ENCODE data around the gene MAP7D2.
"Not testable (repeated sequence)": the region's sequence is repeated elsewhere in the genome, so short reads cannot be mapped to it uniquely, and the experiment has no call there.

Gene MAP7D2

DNA sequence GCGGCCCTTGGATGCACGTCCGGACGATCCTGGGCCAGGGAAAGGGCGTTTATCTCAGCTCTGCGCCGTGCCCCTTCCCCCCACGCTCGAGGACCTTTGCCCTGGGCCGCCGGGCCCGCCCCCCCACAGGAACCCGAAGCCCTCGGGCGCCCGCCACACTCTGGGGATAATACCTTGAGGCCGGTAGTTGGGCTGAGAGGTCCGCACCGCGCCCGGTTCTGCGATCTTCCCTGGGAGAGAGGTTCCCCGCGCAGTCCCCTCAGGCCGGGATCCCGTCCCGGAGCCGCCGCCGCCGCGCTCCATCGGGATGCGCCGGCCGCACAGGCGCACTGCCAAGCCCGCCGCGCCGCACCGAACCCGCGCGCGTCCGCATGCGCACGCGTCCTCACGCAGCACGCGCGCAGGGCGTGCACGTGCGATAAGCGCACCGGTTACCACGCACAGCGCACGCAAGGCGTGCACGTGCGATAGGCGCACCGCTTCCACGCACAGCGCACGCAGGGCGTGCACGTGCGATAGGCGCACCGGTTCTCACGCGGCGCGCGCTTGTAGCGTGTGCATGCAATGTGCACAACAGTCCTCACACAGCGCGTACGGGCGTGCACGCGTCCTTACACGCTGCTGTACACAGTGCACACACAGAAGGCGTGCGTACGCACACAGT lies at the start of gene MAP7D2:
Gene MAP7D2, minus strand, starts transcription at position 331 of the 664 bp plus-strand sequence. Its CDS starts 28 bp downstream, at position 303.
- DNase-seq: no peak

- DNase-seq: not testable (repeated sequence)
Observed at GRCh38 chrX:20162516-20162915, 45.8 kb upstream of the MAP7D2 start.

GRCh38 chrX:20159797-20160385 lies 43.2 kb upstream of the MAP7D2 start:
- DNase-seq: no peak

DNA sequence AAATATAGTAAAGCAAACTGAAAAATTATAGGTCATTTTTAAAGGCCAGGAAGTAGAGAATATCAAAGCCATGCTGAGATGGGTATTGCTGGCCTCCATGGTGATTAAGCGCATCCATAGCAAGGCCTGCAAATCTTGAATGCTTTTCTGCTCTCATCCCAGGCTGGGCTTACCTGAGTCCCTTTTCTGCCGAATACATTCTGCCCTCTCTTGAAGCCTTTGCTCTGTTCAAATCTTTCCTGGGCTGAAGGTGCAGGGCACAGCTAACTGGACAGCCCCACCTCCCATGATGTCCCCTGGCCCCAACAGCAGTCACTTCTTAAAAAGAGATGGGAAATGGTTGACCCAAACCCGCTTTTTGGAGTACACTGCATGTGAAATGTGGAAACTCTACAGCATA lies 35.0 kb upstream of the MAP7D2 start:
- DNase-seq: no peak

- no peak for DNase-seq
Observed at GRCh38 chrX:20149326-20149725, 32.6 kb upstream of the MAP7D2 start.

DNA sequence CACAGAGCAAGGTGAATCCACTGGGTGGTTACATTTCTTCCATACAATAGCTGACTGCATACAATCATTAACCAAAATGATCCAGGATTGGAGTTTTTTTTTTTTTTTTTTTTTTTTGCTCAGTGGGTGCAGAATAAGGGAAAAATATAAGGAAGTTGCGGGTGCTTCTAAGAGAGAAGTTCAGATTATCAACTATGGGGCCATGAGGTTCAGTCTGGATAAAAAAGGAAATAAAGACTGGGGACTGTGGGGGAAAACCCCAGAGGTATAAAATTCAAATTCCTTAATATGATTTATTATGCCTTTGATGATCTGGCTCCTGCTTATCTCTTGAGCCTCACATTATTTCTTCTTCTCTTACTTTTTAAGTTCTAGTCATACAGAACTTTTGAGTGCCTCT lies 30.9 kb upstream of the MAP7D2 start:
- DNase-seq: no peak

DNA sequence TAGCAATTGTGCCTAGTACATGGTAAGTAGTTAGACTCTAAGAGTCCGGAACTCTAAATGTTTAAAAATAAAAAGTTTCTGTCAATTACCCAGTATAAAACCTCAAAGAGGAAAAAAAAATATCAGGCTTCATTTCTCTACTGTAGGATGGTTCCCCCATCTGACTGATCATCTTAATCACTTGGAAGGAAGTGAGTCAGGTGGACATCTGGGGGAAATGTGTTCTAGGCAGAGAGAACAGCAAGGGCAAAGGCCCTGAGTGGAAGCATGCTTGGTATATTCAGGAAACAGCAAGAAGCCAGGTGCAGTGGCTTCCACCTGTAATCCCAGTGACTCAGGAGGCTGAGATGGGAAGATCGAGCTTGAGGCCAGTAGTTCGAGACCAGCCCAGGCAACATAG lies 27.8 kb upstream of the MAP7D2 start:
- DNase-seq: peak; percentile 65

DNA sequence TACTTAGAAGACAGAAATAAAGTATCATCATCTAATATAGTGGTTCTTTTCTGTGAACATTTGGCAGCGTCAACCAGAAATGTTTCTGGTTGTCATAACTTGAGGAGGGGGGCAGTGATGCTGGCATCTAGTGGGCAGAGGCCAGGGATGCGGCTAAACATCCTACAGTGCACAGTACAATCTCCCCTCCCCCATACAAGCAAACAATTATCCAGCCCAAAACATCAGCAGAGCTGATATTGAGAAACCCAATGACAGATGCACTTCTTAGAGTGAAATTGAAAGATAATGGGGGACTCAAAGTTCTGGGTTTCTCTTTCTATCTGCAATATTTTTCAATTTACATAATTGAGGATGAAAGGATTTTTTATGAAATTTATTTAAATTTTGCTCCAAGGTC lies 26.9 kb upstream of the MAP7D2 start:
- no peak for DNase-seq

GRCh38 chrX:20143111-20143510 lies 26.4 kb upstream of the MAP7D2 start:
- no peak for DNase-seq

GRCh38 chrX:20141281-20142220 lies 24.8 kb upstream of the MAP7D2 start, which contains the start of gene EIF1AX:
TSS of gene EIF1AX (minus strand) at chrX:20141838. CDS start at chrX:20141640, 198 bp downstream.
- DNase-seq: peak; percentile 95

DNA sequence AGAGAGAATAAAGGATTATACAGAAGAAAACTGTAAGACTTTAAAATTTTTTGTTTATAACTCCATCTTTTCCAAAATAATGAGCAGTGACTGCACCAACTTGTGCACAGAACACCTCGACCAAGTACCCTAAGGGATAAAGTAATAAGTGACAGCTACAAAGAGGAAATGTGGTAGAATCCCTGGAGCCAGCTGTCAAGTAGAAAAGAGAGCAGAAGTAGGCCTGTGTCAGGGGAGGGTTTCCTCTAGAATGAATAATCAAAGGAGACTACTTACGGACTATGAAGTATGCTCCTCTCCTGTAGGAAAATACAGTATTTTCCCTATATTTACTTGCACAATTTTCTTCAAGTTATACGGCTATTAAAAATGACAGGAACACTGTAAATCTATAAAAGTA lies 23.7 kb upstream of the MAP7D2 start:
- no peak for DNase-seq

DNA sequence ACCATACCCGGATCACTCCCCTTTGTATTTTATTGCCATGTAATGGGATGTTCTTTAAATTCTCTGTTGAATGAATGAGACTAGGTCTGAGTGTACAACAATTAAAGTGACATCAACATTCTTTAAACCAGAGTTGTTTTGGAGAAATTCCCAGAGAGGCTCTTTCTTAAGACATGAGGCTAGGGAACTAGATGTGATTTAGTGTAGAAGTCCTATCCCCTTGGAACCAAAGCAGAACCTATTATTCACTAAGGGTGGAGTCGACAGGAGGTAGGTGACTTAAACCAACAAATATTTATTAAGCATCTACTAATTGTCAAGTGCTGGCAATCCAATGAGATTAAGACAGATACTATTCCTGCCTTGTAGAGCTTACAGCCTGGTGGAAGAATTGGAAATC lies 23.3 kb upstream of the MAP7D2 start:
- DNase-seq: peak; percentile 53

GRCh38 chrX:20135944-20136343 lies 19.2 kb upstream of the MAP7D2 start:
- no peak for DNase-seq

GRCh38 chrX:20132666-20133065 lies 16.0 kb upstream of the MAP7D2 start:
- no peak for DNase-seq

DNA sequence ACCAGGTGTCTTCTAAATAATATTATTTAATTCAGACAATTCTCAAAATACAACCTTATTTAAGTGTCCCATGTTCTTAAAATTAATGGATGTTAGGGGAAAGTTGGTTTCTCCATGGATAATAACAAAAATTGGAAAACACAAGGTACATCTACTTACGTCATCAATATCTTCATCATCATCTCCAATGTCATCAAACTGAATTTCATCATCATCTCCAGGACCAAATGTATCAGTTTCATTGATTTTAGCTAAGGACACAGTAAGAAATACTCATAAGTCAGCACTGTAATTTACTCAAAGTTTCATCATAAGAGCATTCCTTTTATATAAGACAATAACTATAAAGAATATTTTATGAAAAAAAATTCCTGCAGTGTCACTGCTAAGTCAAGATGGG lies 13.7 kb upstream of the MAP7D2 start:
- DNase-seq: no peak

DNA sequence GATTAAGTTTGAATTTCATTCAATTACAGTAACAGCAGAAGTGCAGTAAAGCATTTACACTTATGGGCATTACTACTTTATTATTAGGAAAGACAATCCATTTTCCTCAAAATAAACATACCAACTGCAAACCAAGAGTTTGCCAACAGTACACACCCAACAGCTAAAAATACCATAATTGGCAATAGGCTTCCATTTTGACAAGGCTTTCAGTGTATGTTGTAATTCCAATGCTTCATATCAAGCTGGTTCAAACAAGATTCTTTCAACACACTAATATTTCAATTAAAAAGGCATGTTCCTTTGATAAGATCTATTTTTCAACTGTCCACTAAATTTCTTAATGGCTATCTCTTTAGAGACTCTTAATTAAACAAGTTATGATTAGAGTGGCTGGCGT lies 12.8 kb upstream of the MAP7D2 start:
- DNase-seq: no peak

- no peak for DNase-seq
Observed at GRCh38 chrX:20128670-20129069, 12.0 kb upstream of the MAP7D2 start.

DNA sequence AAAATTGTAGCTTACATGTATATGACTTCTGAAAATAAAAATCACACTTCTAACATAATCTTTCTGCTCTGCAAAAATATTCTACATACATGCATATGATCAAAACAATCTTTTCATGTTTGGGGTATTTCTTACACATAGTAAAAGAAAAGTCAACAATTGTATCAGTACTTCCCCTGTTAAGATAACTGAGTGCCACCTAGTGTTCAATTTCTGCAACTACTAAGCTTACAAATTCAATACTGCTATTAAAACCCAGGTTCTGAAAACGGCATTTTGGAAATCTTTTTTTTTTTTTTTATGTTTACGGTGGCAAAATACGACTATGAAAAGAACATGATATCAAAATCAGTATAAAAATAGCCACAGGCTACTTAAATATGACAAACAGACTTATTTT lies 10.7 kb upstream of the MAP7D2 start:
- not testable (repeated sequence) for DNase-seq

- DNase-seq: not testable (repeated sequence)
Observed at GRCh38 chrX:20126833-20127232, 10.1 kb upstream of the MAP7D2 start.

DNA sequence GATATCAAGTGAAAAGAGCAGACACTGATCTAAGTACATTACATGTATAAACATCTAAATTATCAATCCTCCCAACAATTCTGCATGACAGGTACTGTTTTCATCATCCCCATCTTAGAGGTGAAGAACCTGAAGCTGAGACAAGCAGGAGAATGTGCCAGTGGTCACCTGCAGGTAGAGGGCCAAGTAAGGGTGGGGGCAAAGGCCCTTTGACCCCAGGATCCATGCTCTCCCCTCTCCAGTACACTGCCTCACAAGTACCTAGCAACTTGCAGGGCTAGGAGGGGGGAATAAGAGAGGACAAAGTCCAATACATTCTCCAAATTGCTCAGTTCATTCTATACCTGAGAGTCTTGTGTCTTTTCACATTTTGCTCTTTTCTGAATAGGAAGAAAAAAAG lies 8.3 kb upstream of the MAP7D2 start:
- no peak for DNase-seq

GRCh38 chrX:20118065-20118824 lies 1.5 kb upstream of the MAP7D2 start:
- DNase-seq: no peak

GRCh38 chrX:20116087-20116576 lies 575 bp downstream of the MAP7D2 start:
- DNase-seq: no peak

Data from EL (cell line).